Measurements from ENCODE around the gene COG6.

GRCh38 chr13:39780711-39781110, 125.2 kb downstream of the COG6 start:
- no peak for TF ChIP-seq CTCF (IDR thresholded peaks at IDR 0.05)
- TF ChIP-seq POLR2A (IDR thresholded peaks at IDR 0.05), result no peak
- TF ChIP-seq POLR2AphosphoS5 (IDR thresholded peaks at IDR 0.05), result no peak

Measured in prostate gland (tissue), 2 donors.